ENCODE data around the gene PHF24.
"Not testable (repeated sequence)": the region's sequence is repeated elsewhere in the genome, so short reads cannot be mapped to it uniquely, and the experiment has no call there.

PHF24 gene

GRCh38 chr9:34957492-34958410, at the start of gene PHF24:
Gene PHF24 (plus strand): TSS chr9:34958285. CDS start chr9:34971299, 13,014 bp downstream.
- no peak for DNase-seq (ENCODE audit: extremely low read depth, insufficient read length)
- Histone ChIP-seq H3K36me3 (ENCODE audit: control insufficient read depth, insufficient read depth, low read length) (no peaks in the 10 kb centered on the region), H3K4me3 (replicated peaks; ENCODE audit: low read depth, low read length) (no peak within 1 kb of the TSS; the same call in 1 of the 2 replicates), H3K27me3 (replicated peaks; ENCODE audit: control insufficient read depth, insufficient read depth, low read length) (peaks cover 1% of the 10 kb centered on the region)
- TF ChIP-seq, protein P1, sequence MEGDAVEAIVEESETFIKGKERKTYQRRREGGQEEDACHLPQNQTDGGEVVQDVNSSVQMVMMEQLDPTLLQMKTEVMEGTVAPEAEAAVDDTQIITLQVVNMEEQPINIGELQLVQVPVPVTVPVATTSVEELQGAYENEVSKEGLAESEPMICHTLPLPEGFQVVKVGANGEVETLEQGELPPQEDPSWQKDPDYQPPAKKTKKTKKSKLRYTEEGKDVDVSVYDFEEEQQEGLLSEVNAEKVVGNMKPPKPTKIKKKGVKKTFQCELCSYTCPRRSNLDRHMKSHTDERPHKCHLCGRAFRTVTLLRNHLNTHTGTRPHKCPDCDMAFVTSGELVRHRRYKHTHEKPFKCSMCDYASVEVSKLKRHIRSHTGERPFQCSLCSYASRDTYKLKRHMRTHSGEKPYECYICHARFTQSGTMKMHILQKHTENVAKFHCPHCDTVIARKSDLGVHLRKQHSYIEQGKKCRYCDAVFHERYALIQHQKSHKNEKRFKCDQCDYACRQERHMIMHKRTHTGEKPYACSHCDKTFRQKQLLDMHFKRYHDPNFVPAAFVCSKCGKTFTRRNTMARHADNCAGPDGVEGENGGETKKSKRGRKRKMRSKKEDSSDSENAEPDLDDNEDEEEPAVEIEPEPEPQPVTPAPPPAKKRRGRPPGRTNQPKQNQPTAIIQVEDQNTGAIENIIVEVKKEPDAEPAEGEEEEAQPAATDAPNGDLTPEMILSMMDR (IDR thresholded peaks at IDR 0.05; ENCODE audit: insufficient read depth, low read length, poor library complexity, severe bottlenecking): no peak

DNA sequence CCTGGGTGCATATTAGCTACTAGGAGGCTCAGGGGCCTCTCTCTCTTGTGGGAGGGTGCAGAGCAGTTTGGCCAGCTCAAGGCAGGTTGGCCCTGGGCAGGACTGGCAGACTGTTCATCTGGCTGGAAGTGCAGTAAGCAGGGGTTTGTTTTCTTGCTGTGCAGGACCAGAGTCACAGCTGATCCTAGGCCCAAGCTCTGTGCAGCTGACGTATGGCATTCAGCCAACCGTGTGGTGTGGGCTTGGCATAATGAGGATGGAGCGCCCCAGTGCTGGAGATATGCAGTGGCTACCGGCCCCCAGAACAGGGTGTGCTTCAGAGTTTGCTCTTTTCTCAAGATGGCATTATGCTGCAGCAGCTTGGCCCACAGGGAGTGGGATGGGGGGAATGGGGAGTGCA, 31.0 kb upstream of the PHF24 start:
- no peak for DNase-seq (ENCODE audit: extremely low read depth, insufficient read length)
- Histone ChIP-seq H3K27me3 (replicated peaks; ENCODE audit: control insufficient read depth, insufficient read depth, low read length) (no peaks in the 10 kb centered on the region), H3K36me3 (ENCODE audit: control insufficient read depth, insufficient read depth, low read length) (no peaks in the 10 kb centered on the region), H3K4me3 (replicated peaks; ENCODE audit: low read depth, low read length) (no peak overlapping the region)
- TF ChIP-seq, protein P1 (IDR thresholded peaks at IDR 0.05; ENCODE audit: insufficient read depth, low read length, poor library complexity, severe bottlenecking): no peak

DNA sequence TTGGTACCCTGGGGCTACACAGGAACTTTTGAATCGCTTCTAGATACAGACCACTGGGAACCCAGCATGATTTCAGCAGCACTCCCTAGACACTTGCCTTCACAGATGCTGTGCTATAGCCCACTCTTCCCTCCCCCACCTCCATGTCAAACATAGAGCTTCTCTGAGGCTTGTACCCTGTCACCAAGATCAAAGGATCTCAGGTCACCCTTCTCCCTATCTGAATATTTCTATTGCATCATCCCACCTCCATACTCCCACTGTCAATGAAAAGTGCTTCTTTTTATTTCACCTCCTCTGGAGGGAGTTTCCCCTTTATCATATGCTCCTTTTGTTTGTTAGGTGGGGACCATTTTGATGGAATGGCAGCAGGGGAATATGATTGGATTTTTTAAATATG, 29.2 kb upstream of the PHF24 start:
- Histone ChIP-seq H3K27me3 (replicated peaks; ENCODE audit: control insufficient read depth, insufficient read depth, low read length) (no peaks in the 10 kb centered on the region), H3K4me3 (replicated peaks; ENCODE audit: low read depth, low read length) (no peak overlapping the region), H3K36me3 (ENCODE audit: control insufficient read depth, insufficient read depth, low read length) (no peaks in the 10 kb centered on the region)
- TF ChIP-seq, protein P1 (IDR thresholded peaks at IDR 0.05; ENCODE audit: insufficient read depth, low read length, poor library complexity, severe bottlenecking): no peak
- no peak for DNase-seq (ENCODE audit: extremely low read depth, insufficient read length)

DNA sequence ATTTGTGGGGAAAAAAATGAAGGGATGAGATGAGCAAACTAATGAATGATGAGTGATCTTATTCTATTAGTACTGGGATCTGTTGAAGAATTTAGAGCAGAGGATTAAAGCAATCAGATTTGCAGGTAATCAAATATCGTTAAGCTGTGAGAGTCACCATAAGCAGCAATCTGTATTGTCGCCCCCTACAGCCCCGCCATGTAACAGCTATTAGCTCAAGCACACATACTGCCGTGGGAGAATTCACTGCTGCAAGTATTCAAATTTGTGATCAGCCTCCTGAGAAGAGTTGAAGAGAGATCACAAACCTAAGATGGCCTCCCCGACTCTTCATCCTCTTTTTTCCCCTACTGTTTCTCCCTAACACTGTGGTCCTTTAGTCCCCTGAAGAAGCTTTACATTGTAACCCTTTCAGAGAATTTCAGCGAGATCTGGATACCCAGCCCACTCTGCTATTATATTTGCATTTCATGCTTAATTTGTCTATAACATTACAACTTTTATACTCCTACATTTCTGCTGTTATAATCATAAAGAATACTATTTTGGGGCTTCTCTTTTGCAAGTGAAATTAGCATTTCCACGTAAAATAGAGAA, 28.5 kb upstream of the PHF24 start:
- no peak for DNase-seq (ENCODE audit: extremely low read depth, insufficient read length)
- TF ChIP-seq, protein P1 (IDR thresholded peaks at IDR 0.05; ENCODE audit: insufficient read depth, low read length, poor library complexity, severe bottlenecking): peak; percentile 75

GRCh38 chr9:34939989-34940388, 18.1 kb upstream of the PHF24 start:
- H3K27me3 ChIP-seq (replicated peaks; ENCODE audit: control insufficient read depth, insufficient read depth, low read length); DNase-seq (ENCODE audit: extremely low read depth, insufficient read length); H3K4me3 ChIP-seq (replicated peaks; ENCODE audit: low read depth, low read length); H3K36me3 ChIP-seq (ENCODE audit: control insufficient read depth, insufficient read depth, low read length): not testable (repeated sequence)

More for the DNA sequence above, 28.5 kb upstream of the PHF24 start:
- Histone ChIP-seq H3K36me3 (ENCODE audit: control insufficient read depth, insufficient read depth, low read length) (no peaks in the 10 kb centered on the region), H3K4me3 (replicated peaks; ENCODE audit: low read depth, low read length) (no peak overlapping the region), H3K27me3 (replicated peaks; ENCODE audit: control insufficient read depth, insufficient read depth, low read length) (no peaks in the 10 kb centered on the region)

GRCh38 chr9:34948451-34948850, 9.6 kb upstream of the PHF24 start:
- TF ChIP-seq, protein P1 (IDR thresholded peaks at IDR 0.05; ENCODE audit: insufficient read depth, low read length, poor library complexity, severe bottlenecking): no peak
- no peak for DNase-seq (ENCODE audit: extremely low read depth, insufficient read length)
- no peaks in the 10 kb centered on the region; the same call in 1 of the 2 replicates for H3K27me3 ChIP-seq (replicated peaks; ENCODE audit: control insufficient read depth, insufficient read depth, low read length)
- no peaks in the 10 kb centered on the region for H3K36me3 ChIP-seq (ENCODE audit: control insufficient read depth, insufficient read depth, low read length)
- no peak overlapping the region for H3K4me3 ChIP-seq (replicated peaks; ENCODE audit: low read depth, low read length)
